Esophagus muscularis mucosa (tissue), 3 donors: ENCODE measurements around the gene CD52.

Experiments used
- CTCF ChIP-seq, 3 experiments: fragments of 200-600 bp in 2 of 3; fragments of 450-650 bp in 1 of 3; sonication (generic) in 2 of 3; IDR thresholded peaks; one replicate each; pipeline ENCODE4 v1.5.1; 2017 to 2019; ENCODE audit warnings: antibody characterized with exemption in 3 of 3, mild to moderate bottlenecking in 2 of 3, moderate library complexity in 1 of 3
- POLR2A ChIP-seq: fragments of 450-650 bp; IDR thresholded peaks from one replicate; pipeline ENCODE4 v1.6.1; 2017; ENCODE audit warnings: antibody characterized with exemption, moderate library complexity, mild to moderate bottlenecking, low read depth

GRCh38 chr1:26285366-26286063 is 32.2 kb upstream of the CD52 start:
- peak in 2 of 3 experiments; percentile 0 to 22 for TF ChIP-seq CTCF (IDR thresholded peaks at IDR 0.05)
- no peak for TF ChIP-seq POLR2A
